Panc1 (cell line): ENCODE results near the gene AHRR. TPM values are rescaled to one million over a fixed set of nuclear protein-coding genes. Genes with fewer than 3 reads are reported as not detected.

Experiments
- ATAC-seq: fragments of 200-7000 bp; cut with Tn5 transposase; 2 replicates; pipeline ENCODE4 v1.9.1; 2020; ENCODE audit warnings: mild to moderate bottlenecking, moderate library complexity
- BruUV-seq: library from RNA; stranded (reverse); fragments of 400-500 nt; replicated peaks from 2 replicates; lab custom pipeline; 2021; lab: Mats Ljungman, UMichigan
- CTCF ChIA-PET: fragments of 300-600 bp; sonication (Branson Sonifier 250); formaldehyde crosslinking; loops from one replicate; lab custom pipeline; 2022; ENCODE audit warnings: antibody characterized with exemption; lab: Charles Lee
- POLR2A ChIA-PET: fragments of 300-600 bp; sonication (Branson Sonifier 250); formaldehyde crosslinking; loops from one replicate; lab custom pipeline; 2022; ENCODE audit warnings: antibody characterized with exemption; lab: Charles Lee
- DNase-seq: peaks from one replicate; pipeline ENCODE4 v3.0.0-alpha.2; 2010; ENCODE audit warnings: low read depth, low spot score
- H3K27ac ChIP-seq: 2 replicates; pipeline ENCODE4 v1.5.1; 2011; ENCODE audit warnings: mild to moderate bottlenecking, low read length, inconsistent platforms
- H3K27me3 ChIP-seq: fragments of 200-500 bp; sonication (Bioruptor generic); 2 replicates; pipeline ENCODE4 v1.6.0; 2014; ENCODE audit warnings: low read length, inconsistent platforms; ENCODE audit not compliant: control insufficient read depth, insufficient read depth
- H3K36me3 ChIP-seq: fragments of 200-500 bp; sonication (Bioruptor generic); 2 replicates; pipeline ENCODE4 v1.5.1; 2014; ENCODE audit warnings: inconsistent platforms, mild to moderate bottlenecking, low read length, moderate library complexity; ENCODE audit not compliant: control insufficient read depth, insufficient read depth
- H3K4me1 ChIP-seq: 2 replicates; pipeline ENCODE4 v1.5.1; 2011; ENCODE audit warnings: inconsistent platforms, mild to moderate bottlenecking, low read length, moderate library complexity; ENCODE audit not compliant: control insufficient read depth, insufficient read depth
- H3K4me3 ChIP-seq, 2 experiments: 2 replicates each; pipeline ENCODE4 v1.5.1; 2011 to 2012; ENCODE audit warnings: low read depth in 2 of 2, low read length in 2 of 2, mild to moderate bottlenecking in 2 of 2, inconsistent platforms in 1 of 2, moderate library complexity in 1 of 2
- H3K9me3 ChIP-seq: fragments of 200-500 bp; sonication (Bioruptor generic); 2 replicates; pipeline ENCODE4 v1.5.1; 2014; ENCODE audit warnings: low read depth, mild to moderate bottlenecking, inconsistent platforms, low read length, moderate library complexity; ENCODE audit not compliant: control insufficient read depth, insufficient read depth
- CTCF ChIP-seq: fragments of 450-650 bp; IDR thresholded peaks from 2 replicates; pipeline ENCODE4 v1.5.1; 2017; ENCODE audit warnings: mild to moderate bottlenecking
- POLR2AphosphoS5 ChIP-seq: IDR thresholded peaks from 2 replicates; pipeline ENCODE4 v1.6.1; 2012; ENCODE audit warnings: mild to moderate bottlenecking, low read depth, low read length, moderate library complexity
- REST ChIP-seq, 2 experiments: IDR thresholded peaks; 2 replicates each; pipeline ENCODE4 v1.6.1; 2011 to 2012; ENCODE audit warnings: low read depth in 2 of 2, control low read depth in 1 of 2, low read length in 1 of 2, mild to moderate bottlenecking in 1 of 2, moderate library complexity in 1 of 2; ENCODE audit not compliant: insufficient read depth in 1 of 2
- SIN3A ChIP-seq: IDR thresholded peaks from 2 replicates; pipeline ENCODE4 v1.6.1; 2012; ENCODE audit warnings: low read depth, mild to moderate bottlenecking, low read length, moderate library complexity, borderline replicate concordance; ENCODE audit not compliant: insufficient read depth
- TCF7L2 ChIP-seq: IDR thresholded peaks from 2 replicates; pipeline ENCODE4 v1.6.1; 2011; ENCODE audit warnings: mild to moderate bottlenecking, low read depth, low read length, inconsistent platforms
- in situ Hi-C: cut with HindIII; loops from 2 replicates; pipeline ENCODE4 v1.10.0; 2016; ENCODE audit warnings: low sequenced_read_pairs, low pct_unique_long_range_greater_than_20kb
- intact Hi-C: fragments of 100-400 bp; cut with micrococcal nuclease; formaldehyde crosslinking; loops from one replicate; pipeline ENCODE4 v1.10.0; 2022; ENCODE audit not compliant: unreplicated experiment
- total RNA-seq: library from RNA; stranded (reverse); gene quantifications from one replicate; pipeline ENCODE4 v1.2.1, GENCODE V29; 2021; ENCODE audit not compliant: unreplicated experiment

The AHRR gene
- total RNA-seq, 1 experiment from 2014 or later = 23.6 TPM

GRCh38 chr5:435156-435790, 113.8 kb downstream of the AHRR start:
- H3K27ac ChIP-seq = no peak overlapping the region
- in situ Hi-C loops = no loop called here
- H3K4me1 ChIP-seq = no peaks in the 10 kb centered on the region
- no peaks in the 10 kb centered on the region for H3K27me3 ChIP-seq
- BruUV-seq = no TSS peak
- DNase-seq = no peak
- ChIA-PET CTCF (no interaction called here), POLR2A (no interaction called here)
- intact Hi-C loops = no loop called here
- ATAC-seq = no peak
- no peaks in the 10 kb centered on the region for H3K36me3 ChIP-seq
- TF ChIP-seq CTCF (no peak), SIN3A (no peak), TCF7L2 (no peak), REST (IDR thresholded peaks at IDR 0.05; ENCODE audit: insufficient read depth in 1 of 2, low read depth in 2 of 2, low read length in 1 of 2) (no peak), POLR2AphosphoS5 (no peak)
- no peak overlapping the region for H3K4me3 ChIP-seq
- no peaks in the 10 kb centered on the region for H3K9me3 ChIP-seq

- no peaks in the 10 kb centered on the region for H3K27me3 ChIP-seq
- H3K27ac ChIP-seq = no peak overlapping the region
- CTCF ChIA-PET = no interaction called here
- H3K9me3 ChIP-seq = no peaks in the 10 kb centered on the region
- POLR2A ChIA-PET = no interaction called here
- no TSS peak for BruUV-seq
- no peaks in the 10 kb centered on the region for H3K36me3 ChIP-seq
- in situ Hi-C loops = no loop called here
- no peaks in the 10 kb centered on the region for H3K4me1 ChIP-seq
- intact Hi-C loops = no loop called here
- DNase-seq (no peak), ATAC-seq (peak; percentile 84)
- no peak overlapping the region for H3K4me3 ChIP-seq
- TF ChIP-seq POLR2AphosphoS5 (no peak), REST (IDR thresholded peaks at IDR 0.05; ENCODE audit: insufficient read depth in 1 of 2, low read depth in 2 of 2, low read length in 1 of 2) (0 out of 4 replicates have a peak, but pooled peaks of 1 of the 2 experiments have one; percentile 5)
Observed at GRCh38 chr5:435961-436640, 114.6 kb downstream of the AHRR start.
